ENCODE measurements around the gene RCBTB1.

DNA sequence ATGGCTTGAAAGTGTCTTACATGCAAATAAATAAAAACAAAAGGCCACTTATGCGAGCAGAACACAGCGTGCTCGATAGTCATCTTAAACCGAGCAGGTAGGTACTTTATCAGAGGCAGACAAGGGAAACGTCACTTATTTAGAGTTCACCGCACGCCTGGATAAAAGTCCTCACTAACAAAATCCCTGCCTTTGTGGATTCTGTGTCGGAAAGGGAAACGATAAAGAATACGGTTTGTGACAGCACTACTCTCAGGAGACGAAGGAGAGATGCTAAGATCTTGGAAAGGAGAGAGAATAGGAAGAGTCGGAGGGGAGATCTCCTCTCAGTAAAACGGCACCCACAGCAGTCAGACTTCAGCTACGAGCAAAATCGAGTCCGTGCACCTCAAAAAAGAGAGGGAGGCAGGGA lies 581 bp downstream of the RCBTB1 start:
- TF ChIP-seq EZH2phosphoT487 (IDR thresholded peaks at IDR 0.05; ENCODE audit: borderline replicate concordance, low read length) (no peak), CTCF (conservative IDR thresholded peaks at IDR 0.05; ENCODE audit: low read depth, low read length) (no peak)
